Measurements from ENCODE around the gene C2CD2L. TPM values are rescaled to one million over a fixed set of nuclear protein-coding genes. Genes with fewer than 3 reads are reported as not detected.
"Not testable (repeated sequence)": the region's sequence is repeated elsewhere in the genome, so short reads cannot be mapped to it uniquely, and the experiment has no call there.

Gene C2CD2L
- total RNA-seq, 1 donor: 7.5 TPM

DNA sequence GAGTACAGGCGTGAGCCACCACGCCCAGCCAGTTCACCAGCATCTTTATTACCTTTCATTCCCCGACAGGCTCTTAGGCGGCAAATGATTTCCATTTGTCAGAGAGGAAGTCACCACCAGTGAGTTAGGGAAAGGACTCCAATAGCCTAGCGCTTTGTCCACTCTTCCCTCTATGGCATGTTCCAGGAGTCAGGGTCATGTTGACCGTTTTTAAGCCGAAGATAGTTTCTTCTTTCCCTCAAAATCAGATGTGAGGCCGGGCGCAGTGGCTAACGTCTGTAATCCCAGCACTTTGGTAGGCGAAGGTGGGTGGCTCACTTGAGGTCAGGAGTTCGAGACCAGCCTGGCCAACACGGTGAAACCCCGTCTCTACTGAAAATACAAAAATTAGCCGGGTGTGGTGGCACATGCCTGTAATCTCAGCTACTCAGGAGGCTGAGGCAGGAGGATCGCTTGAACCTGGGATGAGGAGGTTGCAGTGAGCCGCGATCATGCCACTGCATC is 3.9 kb upstream of the C2CD2L start:
- not testable (repeated sequence) for H3K9me3 ChIP-seq (ENCODE audit: low read depth, low read length); H3K4me3 ChIP-seq (ENCODE audit: low read length); H3K27me3 ChIP-seq (ENCODE audit: insufficient read depth, low read length)
- peaks cover 49% of the 10 kb centered on the region for H3K4me1 ChIP-seq (ENCODE audit: insufficient read depth, low read length)

DNA sequence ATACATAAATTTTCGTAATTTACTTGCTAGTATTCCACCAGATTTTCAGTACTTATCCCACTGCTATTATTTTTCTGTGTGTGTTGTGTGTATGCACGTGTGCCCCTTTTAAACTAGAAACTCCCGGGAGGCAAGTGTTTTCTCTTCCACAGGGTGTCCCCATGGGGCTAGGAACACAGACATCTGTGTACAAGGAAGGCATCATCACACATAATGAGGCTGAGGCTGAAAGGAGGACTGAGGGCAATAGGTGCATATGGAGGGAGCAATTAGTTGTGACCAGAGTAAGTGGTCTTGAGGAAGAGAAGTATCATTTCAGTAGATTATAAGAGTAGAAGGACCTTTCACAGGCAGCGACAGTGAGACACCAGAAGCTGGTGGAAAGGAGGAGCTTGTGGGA is 3.4 kb upstream of the C2CD2L start:
- H3K4me3 ChIP-seq (ENCODE audit: low read length): no peak overlapping the region
- peaks cover 55% of the 10 kb centered on the region for H3K4me1 ChIP-seq (ENCODE audit: insufficient read depth, low read length)
- H3K9me3 ChIP-seq (ENCODE audit: low read depth, low read length): no peaks in the 10 kb centered on the region
- H3K27me3 ChIP-seq (ENCODE audit: insufficient read depth, low read length): no peaks in the 10 kb centered on the region

DNA sequence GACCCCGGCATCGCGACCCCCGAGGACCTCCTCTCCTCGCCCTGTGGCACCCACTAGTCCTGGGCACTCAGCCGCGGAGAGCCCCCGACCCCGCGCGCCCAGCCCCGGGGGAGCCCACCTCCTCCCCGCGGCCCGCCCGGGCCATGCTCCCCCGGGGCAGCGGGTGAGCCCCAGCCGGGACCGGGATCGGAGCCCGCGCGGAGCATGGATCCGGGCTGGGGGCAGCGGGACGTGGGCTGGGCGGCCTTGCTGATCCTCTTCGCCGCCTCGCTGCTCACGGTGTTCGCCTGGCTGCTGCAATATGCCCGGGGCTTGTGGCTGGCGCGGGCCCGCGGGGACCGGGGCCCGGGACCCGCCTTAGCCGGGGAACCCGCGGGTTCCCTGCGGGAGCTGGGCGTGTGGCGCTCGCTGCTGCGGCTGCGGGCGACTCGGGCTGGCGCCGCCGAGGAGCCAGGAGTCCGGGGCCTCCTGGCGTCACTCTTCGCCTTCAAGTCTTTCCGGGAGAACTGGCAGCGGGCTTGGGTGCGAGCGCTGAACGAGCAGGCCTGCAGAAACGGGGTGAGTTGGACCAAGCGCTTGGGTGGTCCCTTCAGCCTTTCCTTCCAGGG is 498 bp downstream of the C2CD2L start:
- peak overlapping the region; percentile 81 for H3K4me3 ChIP-seq (ENCODE audit: low read length)
- H3K27me3 ChIP-seq (ENCODE audit: insufficient read depth, low read length): no peaks in the 10 kb centered on the region
- peaks cover 45% of the 10 kb centered on the region for H3K4me1 ChIP-seq (ENCODE audit: insufficient read depth, low read length)
- H3K9me3 ChIP-seq (ENCODE audit: low read depth, low read length): no peaks in the 10 kb centered on the region

DNA sequence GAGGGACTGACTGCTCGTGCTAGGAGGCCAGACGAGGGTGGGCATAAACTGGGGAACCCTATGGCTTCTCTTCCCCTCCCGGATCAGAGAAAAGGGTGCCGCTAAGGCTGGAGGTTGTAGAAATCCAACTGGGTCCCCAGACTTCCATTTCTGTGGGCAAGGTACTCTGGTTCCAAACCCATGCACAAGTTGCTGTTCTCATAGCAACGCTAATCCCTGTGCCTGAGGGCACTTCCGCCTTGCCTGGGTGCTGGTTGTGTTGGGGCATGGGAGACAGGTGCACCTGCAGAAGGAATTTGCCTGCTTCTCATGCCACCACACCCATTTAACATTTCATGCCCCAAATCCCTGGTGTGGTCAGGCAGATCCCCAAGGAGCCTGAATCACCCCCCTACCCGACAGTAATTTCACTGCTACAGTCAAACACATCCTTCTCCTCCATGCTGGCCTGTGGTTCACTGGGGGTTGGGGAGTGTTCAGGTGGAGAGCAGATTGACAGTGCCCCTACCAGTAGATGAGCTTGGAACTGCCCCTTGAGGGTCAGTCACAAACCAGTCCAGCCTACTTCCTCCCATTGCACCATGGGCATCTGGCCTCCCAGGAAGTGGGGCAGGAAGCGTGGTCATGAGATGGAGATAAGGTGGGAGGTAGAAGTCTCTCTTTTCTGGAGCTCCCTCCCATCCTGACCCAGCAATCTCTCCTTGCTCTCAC is 1.2 kb downstream of the C2CD2L start:
- peaks cover 38% of the 10 kb centered on the region for H3K4me1 ChIP-seq (ENCODE audit: insufficient read depth, low read length)
- no peaks in the 10 kb centered on the region for H3K27me3 ChIP-seq (ENCODE audit: insufficient read depth, low read length)
- H3K4me3 ChIP-seq (ENCODE audit: low read length): peak overlapping the region; percentile 81
- H3K9me3 ChIP-seq (ENCODE audit: low read depth, low read length): no peaks in the 10 kb centered on the region

DNA sequence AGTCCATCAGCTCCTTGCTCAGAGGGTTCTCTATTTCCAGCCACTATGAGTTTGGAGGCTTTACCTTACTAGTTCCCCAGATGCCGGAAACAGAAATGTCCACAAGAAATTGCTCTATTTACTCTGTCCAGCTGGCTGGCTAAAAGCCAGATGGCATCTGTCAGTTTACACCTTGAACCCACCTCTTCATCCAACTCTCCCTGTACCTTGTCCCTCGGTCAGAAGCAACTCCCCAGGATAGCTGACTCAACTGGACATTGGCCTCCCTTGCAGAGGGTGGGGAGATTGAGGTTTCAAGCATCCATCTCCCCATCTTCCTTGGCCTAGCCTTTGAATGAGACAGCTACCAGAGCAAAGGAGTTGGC is 1.7 kb downstream of the C2CD2L start:
- Histone ChIP-seq H3K9me3 (ENCODE audit: low read depth, low read length) (no peaks in the 10 kb centered on the region), H3K27me3 (ENCODE audit: insufficient read depth, low read length) (no peaks in the 10 kb centered on the region), H3K4me3 (ENCODE audit: low read length) (peak overlapping the region; percentile 81), H3K4me1 (ENCODE audit: insufficient read depth, low read length) (peaks cover 37% of the 10 kb centered on the region)

DNA sequence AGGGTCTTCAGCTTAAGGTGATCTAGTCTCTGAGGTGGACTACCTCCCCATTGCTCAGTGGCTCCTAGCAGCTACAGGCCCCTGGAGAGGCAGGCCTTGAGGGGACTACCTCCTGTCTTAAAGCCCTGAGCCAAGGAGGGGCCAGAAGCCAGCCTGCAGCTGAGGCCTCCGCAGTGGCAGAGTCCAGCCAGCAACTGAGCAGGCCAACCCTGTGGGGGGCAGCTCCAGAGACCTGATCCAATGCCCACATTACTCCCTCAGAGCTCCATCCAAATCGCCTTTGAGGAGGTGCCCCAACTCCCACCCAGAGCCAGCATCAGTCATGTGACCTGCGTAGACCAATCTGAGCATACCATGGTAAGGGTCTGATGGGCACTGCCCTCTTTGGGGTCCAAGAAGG is 2.7 kb downstream of the C2CD2L start:
- H3K4me1 ChIP-seq (ENCODE audit: insufficient read depth, low read length): peaks cover 46% of the 10 kb centered on the region
- no peaks in the 10 kb centered on the region for H3K9me3 ChIP-seq (ENCODE audit: low read depth, low read length)
- H3K4me3 ChIP-seq (ENCODE audit: low read length): no peak overlapping the region
- no peaks in the 10 kb centered on the region for H3K27me3 ChIP-seq (ENCODE audit: insufficient read depth, low read length)

DNA sequence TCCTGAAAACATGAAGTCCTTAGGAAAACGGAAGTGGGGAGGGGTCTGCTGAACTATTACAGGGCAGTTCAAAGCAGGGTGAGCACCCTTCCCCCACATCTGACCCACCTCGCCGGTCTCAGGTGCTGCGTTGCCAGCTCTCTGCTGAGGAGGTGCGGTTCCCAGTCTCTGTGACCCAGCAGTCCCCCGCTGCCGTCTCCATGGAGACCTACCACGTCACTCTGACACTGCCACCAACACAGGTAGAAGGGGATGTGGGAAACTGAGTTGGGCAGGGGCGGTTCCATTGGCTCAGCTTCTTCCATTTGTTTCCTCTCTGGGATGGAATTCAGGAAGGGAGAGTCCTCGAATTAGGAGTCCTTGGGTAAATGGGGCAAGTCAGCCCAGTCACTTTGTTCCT is 3.3 kb downstream of the C2CD2L start:
- H3K4me3 ChIP-seq (ENCODE audit: low read length): no peak overlapping the region
- no peaks in the 10 kb centered on the region for H3K9me3 ChIP-seq (ENCODE audit: low read depth, low read length)
- no peaks in the 10 kb centered on the region for H3K27me3 ChIP-seq (ENCODE audit: insufficient read depth, low read length)
- H3K4me1 ChIP-seq (ENCODE audit: insufficient read depth, low read length): peaks cover 52% of the 10 kb centered on the region

DNA sequence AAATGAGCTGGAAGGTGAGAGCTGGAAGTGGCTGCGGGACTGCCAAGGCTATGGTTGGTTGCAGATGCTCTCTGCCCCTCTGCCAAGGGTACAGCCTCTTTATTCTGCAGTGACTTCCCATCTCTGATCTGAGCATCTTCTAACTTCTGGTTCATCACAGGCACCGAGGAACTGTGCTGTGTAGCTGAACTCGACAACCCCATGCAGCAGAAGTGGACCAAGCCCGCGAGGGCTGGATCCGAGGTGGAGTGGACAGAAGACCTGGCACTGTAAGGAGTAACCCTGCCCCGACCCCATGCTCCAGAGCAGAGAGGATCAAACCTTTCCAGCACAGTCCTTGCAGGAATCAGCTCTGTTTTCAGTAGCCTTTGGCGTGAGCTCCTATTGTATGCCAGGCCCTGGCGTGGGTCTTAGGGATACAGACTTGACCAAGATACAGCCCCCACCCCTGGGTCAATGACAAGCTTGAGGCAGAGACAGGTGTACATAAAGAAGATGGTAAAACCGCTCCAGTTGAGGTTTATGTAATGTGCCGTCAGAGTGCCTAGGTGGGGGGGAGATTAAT is 4.3 kb downstream of the C2CD2L start:
- Histone ChIP-seq H3K4me1 (ENCODE audit: insufficient read depth, low read length) (peaks cover 52% of the 10 kb centered on the region), H3K9me3 (ENCODE audit: low read depth, low read length) (no peaks in the 10 kb centered on the region), H3K27me3 (ENCODE audit: insufficient read depth, low read length) (no peaks in the 10 kb centered on the region), H3K4me3 (ENCODE audit: low read length) (no peak overlapping the region)

DNA sequence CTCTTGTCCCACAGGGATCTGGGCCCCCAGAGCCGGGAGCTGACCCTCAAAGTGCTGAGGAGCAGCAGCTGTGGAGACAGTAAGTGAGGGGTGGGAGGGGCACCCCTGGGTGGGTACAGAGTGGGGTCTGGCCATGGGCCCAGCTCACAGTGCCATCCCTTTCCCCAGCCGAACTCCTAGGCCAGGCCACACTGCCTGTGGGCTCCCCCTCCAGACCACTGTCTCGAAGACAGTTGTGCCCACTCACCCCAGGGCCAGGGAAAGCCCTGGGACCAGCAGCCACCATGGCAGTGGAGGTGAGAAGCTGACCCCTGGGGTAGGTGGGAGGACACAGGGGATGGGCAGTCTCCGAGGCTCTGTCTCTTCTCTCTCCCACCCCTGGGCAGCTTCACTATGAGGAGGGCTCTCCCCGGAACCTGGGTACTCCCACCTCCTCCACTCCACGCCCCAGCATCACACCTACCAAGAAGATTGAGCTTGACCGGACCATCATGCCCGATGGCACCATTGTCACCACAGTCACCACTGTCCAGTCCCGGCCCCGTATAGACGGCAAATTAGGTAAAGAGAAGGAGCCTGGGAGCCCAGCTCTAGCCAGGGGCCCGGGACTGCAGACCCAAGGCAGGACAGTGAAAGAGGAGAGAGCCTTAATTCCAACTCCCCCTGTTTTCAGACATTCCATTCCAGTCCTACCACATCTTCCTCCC is 5.3 kb downstream of the C2CD2L start:
- H3K4me1 ChIP-seq (ENCODE audit: insufficient read depth, low read length): peaks cover 57% of the 10 kb centered on the region
- H3K4me3 ChIP-seq (ENCODE audit: low read length): no peak overlapping the region
- H3K9me3 ChIP-seq (ENCODE audit: low read depth, low read length): no peaks in the 10 kb centered on the region
- no peaks in the 10 kb centered on the region for H3K27me3 ChIP-seq (ENCODE audit: insufficient read depth, low read length)

DNA sequence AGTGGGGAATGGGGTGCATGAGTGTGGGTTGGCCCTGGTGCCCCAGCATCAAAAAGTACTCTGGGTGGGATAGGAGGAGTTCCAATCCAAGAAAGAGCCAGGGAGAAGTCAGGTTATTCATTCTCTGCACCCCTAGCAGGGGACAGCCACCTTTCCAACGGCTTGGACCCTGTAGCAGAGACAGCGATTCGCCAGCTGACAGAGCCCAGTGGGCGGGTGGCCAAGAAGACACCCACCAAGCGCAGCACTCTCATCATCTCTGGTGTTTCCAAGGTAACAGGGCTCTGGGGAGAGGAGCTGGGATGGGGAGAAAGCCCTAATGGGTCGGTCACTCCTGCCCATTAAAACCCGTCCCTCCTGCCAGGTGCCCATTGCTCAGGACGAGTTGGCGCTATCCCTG is 6.6 kb downstream of the C2CD2L start:
- Histone ChIP-seq H3K9me3 (ENCODE audit: low read depth, low read length) (no peaks in the 10 kb centered on the region), H3K27me3 (ENCODE audit: insufficient read depth, low read length) (no peaks in the 10 kb centered on the region), H3K4me1 (ENCODE audit: insufficient read depth, low read length) (peaks cover 51% of the 10 kb centered on the region)

DNA sequence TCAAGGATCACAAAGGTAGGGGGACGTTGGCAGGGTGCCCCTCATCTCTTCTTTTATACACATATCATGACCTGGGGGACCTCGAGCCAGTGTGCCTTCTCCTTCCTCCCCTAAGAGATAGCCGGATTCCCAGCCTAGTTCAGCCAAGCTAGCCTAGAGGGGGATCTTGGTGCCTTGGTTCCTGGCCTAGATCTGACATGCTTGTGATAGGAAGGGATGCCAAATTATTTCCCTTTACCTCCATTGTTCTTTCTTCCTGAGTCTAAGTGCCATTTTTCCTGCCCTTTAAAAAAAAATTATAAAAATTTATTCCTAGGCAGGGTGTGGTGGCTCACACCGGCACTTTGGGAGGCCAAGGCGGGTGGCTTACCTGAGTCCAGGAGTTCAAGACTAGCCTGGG is 7.2 kb downstream of the C2CD2L start:
- H3K27me3 ChIP-seq (ENCODE audit: insufficient read depth, low read length): no peaks in the 10 kb centered on the region
- peaks cover 44% of the 10 kb centered on the region for H3K4me1 ChIP-seq (ENCODE audit: insufficient read depth, low read length)
- no peak overlapping the region for H3K4me3 ChIP-seq (ENCODE audit: low read length)
- H3K9me3 ChIP-seq (ENCODE audit: low read depth, low read length): no peaks in the 10 kb centered on the region

More for the DNA sequence above, 6.6 kb downstream of the C2CD2L start:
- no peak overlapping the region for H3K4me3 ChIP-seq (ENCODE audit: low read length)

DNA sequence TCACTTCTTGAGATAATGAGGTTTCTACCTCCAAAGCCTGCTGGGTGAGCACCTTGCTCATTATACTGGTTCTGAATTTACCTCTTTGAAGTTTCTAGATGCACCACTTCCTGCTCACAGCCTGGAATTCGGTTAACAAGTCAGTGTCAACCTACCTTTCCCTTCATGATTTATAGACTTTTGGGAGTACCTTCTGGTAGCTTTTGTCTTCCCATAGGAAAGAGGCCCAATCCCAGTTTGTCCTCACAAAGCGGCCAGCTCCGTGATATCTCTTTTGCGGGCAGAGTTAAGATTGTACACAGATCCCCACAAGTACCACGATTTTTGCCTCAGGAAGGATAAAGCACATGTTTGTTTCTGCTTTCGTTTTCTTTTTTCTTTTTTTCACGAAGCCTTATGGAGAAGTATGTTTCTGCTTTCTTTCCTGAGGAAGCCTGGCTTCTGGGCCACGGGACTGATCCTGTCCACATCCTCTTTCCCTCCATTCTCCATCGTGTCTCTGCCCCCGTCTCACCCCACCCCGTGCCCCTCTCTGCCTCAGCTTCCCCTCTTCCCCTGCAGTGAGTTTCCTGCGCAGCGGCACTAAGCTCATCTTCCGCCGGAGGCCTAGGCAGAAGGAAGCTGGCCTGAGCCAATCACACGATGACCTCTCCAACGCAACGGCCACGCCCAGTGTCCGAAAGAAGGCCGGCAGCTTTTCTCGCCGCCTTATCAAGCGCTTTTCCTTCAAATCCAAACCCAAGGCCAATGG is 8.5 kb downstream of the C2CD2L start:
- Histone ChIP-seq H3K27me3 (ENCODE audit: insufficient read depth, low read length) (no peaks in the 10 kb centered on the region), H3K4me1 (ENCODE audit: insufficient read depth, low read length) (peaks cover 40% of the 10 kb centered on the region), H3K9me3 (ENCODE audit: low read depth, low read length) (no peaks in the 10 kb centered on the region), H3K4me3 (ENCODE audit: low read length) (peak overlapping the region; percentile 19)

DNA sequence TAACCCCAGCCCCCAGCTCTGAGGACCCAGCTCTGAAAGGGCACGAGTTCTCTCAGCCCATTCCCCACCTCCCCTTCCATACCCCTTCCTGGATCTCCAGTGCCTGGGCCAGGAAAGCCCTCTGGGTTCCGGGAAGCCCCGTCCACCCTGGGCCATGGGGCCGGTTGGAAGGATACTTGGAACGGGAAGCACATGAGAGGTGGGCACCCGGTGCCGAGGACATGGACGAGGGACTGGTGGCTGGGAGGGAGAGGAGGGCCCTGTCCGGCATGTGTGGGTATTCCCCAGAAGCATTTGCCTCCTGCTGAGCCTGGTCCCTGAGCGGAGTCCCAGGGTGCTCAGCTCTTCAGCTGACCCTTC is 9.1 kb downstream of the C2CD2L start:
- Histone ChIP-seq H3K9me3 (ENCODE audit: low read depth, low read length) (no peaks in the 10 kb centered on the region), H3K4me3 (ENCODE audit: low read length) (peak overlapping the region; percentile 19), H3K27me3 (ENCODE audit: insufficient read depth, low read length) (no peaks in the 10 kb centered on the region), H3K4me1 (ENCODE audit: insufficient read depth, low read length) (peaks cover 44% of the 10 kb centered on the region)

DNA sequence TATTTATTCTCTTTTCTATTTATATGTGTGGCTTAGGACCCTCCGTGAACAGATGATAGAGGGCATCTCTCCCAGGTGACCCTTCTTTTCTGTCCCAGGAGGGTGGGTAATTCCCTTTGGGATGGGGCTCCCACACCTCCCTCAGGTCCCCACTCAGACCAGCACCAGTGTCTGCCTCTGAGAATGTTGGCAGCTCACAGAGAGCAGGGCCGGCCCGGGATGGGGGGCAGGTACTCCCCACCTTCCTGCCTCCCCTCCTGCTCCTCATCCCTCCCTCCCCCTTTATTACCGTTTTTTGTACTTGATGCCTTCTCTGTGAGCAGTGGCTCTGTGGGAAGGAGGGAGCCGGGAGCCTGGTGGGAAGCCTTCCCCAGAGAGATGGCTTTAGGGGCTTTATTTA is 9.5 kb downstream of the C2CD2L start:
- Histone ChIP-seq H3K9me3 (ENCODE audit: low read depth, low read length) (no peaks in the 10 kb centered on the region), H3K4me3 (ENCODE audit: low read length) (no peak overlapping the region), H3K4me1 (ENCODE audit: insufficient read depth, low read length) (peaks cover 44% of the 10 kb centered on the region), H3K27me3 (ENCODE audit: insufficient read depth, low read length) (no peaks in the 10 kb centered on the region)
